HepG2 (cell line): Measurements from ENCODE around the gene JPH3. TPM values are rescaled to one million over a fixed set of nuclear protein-coding genes. Genes with fewer than 3 reads are reported as not detected.

ENCODE experiments used
- ATAC-seq: fragments of 200-7000 bp; cut with Tn5 transposase; 3 replicates; pipeline ENCODE4 v1.9.1; 2020; ENCODE audit warnings: mild to moderate bottlenecking, moderate library complexity
- BruUV-seq: library from RNA; stranded (reverse); fragments of 400-500 nt; replicated peaks from 2 replicates; lab custom pipeline; 2021; lab: Mats Ljungman, UMichigan
- CTCF ChIA-PET: fragments of 300-600 bp; formaldehyde crosslinking; extraction: SDS; loops from one replicate; lab custom pipeline; 2021; ENCODE audit warnings: low total read pairs, inconsistent platforms, low intra/inter-chr PET ratio; lab: Yijun Ruan, JAX
- POLR2A ChIA-PET: fragments of 350-600 bp; sonication (Branson Sonifier 250); formaldehyde crosslinking; loops from one replicate; lab custom pipeline; 2020; ENCODE audit warnings: antibody characterized with exemption, inconsistent platforms; lab: Yijun Ruan, JAX
- DNase-seq: peaks from one replicate; pipeline ENCODE4 v3.0.0-alpha.2; 2015; ENCODE audit warnings: low spot score
- FAIRE-seq: peaks from 3 replicates; lab custom pipeline; 2011; peaks lifted over from hg19 to GRCh38; lab: Jason Lieb, UNC
- H2AFZ ChIP-seq: one replicate; pipeline ENCODE4 v1.6.1; 2011; ENCODE audit warnings: low read length, inconsistent platforms
- H3K27ac ChIP-seq: fragments of 300-600 bp; 3 replicates; pipeline ENCODE4 v1.8.0; 2011; ENCODE audit warnings: mixed run types, mild to moderate bottlenecking, mixed read lengths, low read length, inconsistent platforms; ENCODE audit not compliant: insufficient read depth; ENCODE audit errors: extremely low read length
- H3K27me3 ChIP-seq, 2 experiments: fragments of 200-600 bp in 1 of 2; 2 replicates in 1 of 2; 3 replicates in 1 of 2; pipeline versions ENCODE4 v1.6.0 to v1.8.0; 2011; ENCODE audit warnings: low read length in 2 of 2, mild to moderate bottlenecking in 2 of 2, moderate library complexity in 2 of 2, inconsistent platforms in 1 of 2; ENCODE audit not compliant: insufficient read depth in 2 of 2, control insufficient read depth in 1 of 2
- H3K36me3 ChIP-seq, 2 experiments: fragments of 200-600 bp in 1 of 2; replicated peaks in 1 of 2; 2 replicates in 1 of 2; 3 replicates in 1 of 2; pipeline versions ENCODE4 v1.5.1 to v1.8.0; 2011; ENCODE audit warnings: low read length in 2 of 2, inconsistent platforms in 1 of 2; ENCODE audit not compliant: insufficient read depth in 2 of 2, control insufficient read depth in 1 of 2
- H3K4me1 ChIP-seq: 2 replicates; pipeline ENCODE4 v1.5.1; 2012; ENCODE audit warnings: low read length, inconsistent platforms; ENCODE audit not compliant: insufficient read depth
- H3K4me2 ChIP-seq: 2 replicates; pipeline ENCODE4 v1.6.0; 2011; ENCODE audit warnings: low read depth, low read length, inconsistent platforms
- H3K4me3 ChIP-seq, 3 experiments: fragments of 200-600 bp in 1 of 3; sonication (generic), shearing (Covaris generic) in 1 of 3; replicated peaks in 1 of 3; 2 replicates each; pipeline ENCODE4 v1.5.1; 2011 to 2016; ENCODE audit warnings: low read length in 3 of 3, inconsistent platforms in 2 of 3, low read depth in 2 of 3, mild to moderate bottlenecking in 2 of 3, control low read depth in 1 of 3, mixed read lengths in 1 of 3; ENCODE audit not compliant: insufficient read depth in 1 of 3
- H3K79me2 ChIP-seq: one replicate; pipeline ENCODE4 v1.6.1; 2011; ENCODE audit warnings: low read length, inconsistent platforms; ENCODE audit not compliant: insufficient read depth
- H3K9ac ChIP-seq: 2 replicates; pipeline ENCODE4 v1.6.0; 2011; ENCODE audit warnings: mild to moderate bottlenecking, low read depth, low read length, inconsistent platforms; ENCODE audit not compliant: insufficient read depth
- H3K9me3 ChIP-seq: 2 replicates; pipeline ENCODE4 v1.5.1; 2012; ENCODE audit warnings: mild to moderate bottlenecking, low read length
- H4K20me1 ChIP-seq: 2 replicates; pipeline ENCODE4 v1.6.0; 2011; ENCODE audit warnings: inconsistent platforms, mild to moderate bottlenecking, low read length, moderate library complexity; ENCODE audit not compliant: insufficient read depth
- AGO2 ChIP-seq: fragments of 200-400 bp; formaldehyde crosslinking; optimal IDR thresholded peaks from 2 replicates; pipeline ENCODE3; 2017; ENCODE audit warnings: mild to moderate bottlenecking, low read depth, low read length, moderate library complexity
- CEBPB ChIP-seq: IDR thresholded peaks from 2 replicates; pipeline ENCODE4 v1.6.1; 2011; ENCODE audit warnings: low read depth, low read length, improper control_type of control experiment, borderline replicate concordance
- FOSL1 ChIP-seq: sonication (generic); formaldehyde crosslinking; IDR thresholded peaks from 2 replicates; pipeline ENCODE4 v1.9.0; 2021; ENCODE audit warnings: missing genetic modification reagents, borderline replicate concordance
- FOXC1 ChIP-seq: sonication (generic); formaldehyde crosslinking; IDR thresholded peaks from 2 replicates; pipeline ENCODE4 v1.8.0; 2022; ENCODE audit warnings: mild to moderate bottlenecking, missing genetic modification reagents, borderline replicate concordance
- HOXA7 ChIP-seq: sonication (generic); formaldehyde crosslinking; IDR thresholded peaks from 2 replicates; pipeline ENCODE4 v1.8.1; 2022; ENCODE audit warnings: mild to moderate bottlenecking, missing genetic modification reagents, moderate library complexity
- KLF9 ChIP-seq: IDR thresholded peaks from 2 replicates; pipeline ENCODE4 v1.6.1; 2016; ENCODE audit warnings: low read depth
- PHB2 ChIP-seq: fragments of 450-650 bp; IDR thresholded peaks from 2 replicates; pipeline ENCODE4 v1.6.1; 2018; ENCODE audit not compliant: partially characterized antibody
- POLR2AphosphoS2 ChIP-seq: IDR thresholded peaks from 2 replicates; pipeline ENCODE4 v1.6.1; 2011; ENCODE audit warnings: low read depth, low read length, improper control_type of control experiment
- TRIM24 ChIP-seq: sonication (generic); formaldehyde crosslinking; IDR thresholded peaks from 2 replicates; pipeline ENCODE4 v1.8.0; 2022; ENCODE audit warnings: mild to moderate bottlenecking, missing genetic modification reagents
- WIZ ChIP-seq: sonication (generic); formaldehyde crosslinking; IDR thresholded peaks from 2 replicates; pipeline ENCODE4 v1.5.1; 2020; ENCODE audit warnings: mild to moderate bottlenecking, missing genetic modification reagents
- YEATS2 ChIP-seq: sonication (generic); formaldehyde crosslinking; IDR thresholded peaks from 2 replicates; pipeline ENCODE4 v1.4.0; 2020; ENCODE audit warnings: missing genetic modification reagents, borderline replicate concordance
- ZBTB21 ChIP-seq: sonication (generic); formaldehyde crosslinking; IDR thresholded peaks from 2 replicates; pipeline ENCODE4 v1.4.0; 2020; ENCODE audit warnings: missing genetic modification reagents
- ZNF251 ChIP-seq: sonication (generic); formaldehyde crosslinking; IDR thresholded peaks from 2 replicates; pipeline ENCODE4 v1.9.0; 2021; ENCODE audit warnings: mild to moderate bottlenecking, missing genetic modification reagents
- ZNF687 ChIP-seq: sonication (generic); formaldehyde crosslinking; IDR thresholded peaks from 2 replicates; pipeline ENCODE4 v1.5.1; 2020; ENCODE audit warnings: mild to moderate bottlenecking, missing genetic modification reagents, moderate library complexity
- ZSCAN31 ChIP-seq: sonication (generic); formaldehyde crosslinking; IDR thresholded peaks from 2 replicates; pipeline ENCODE4 v1.5.0; 2020; ENCODE audit warnings: low read depth, mild to moderate bottlenecking, missing genetic modification reagents
- WGBS: methylation state at CpG from one replicate; pipeline ENCODE4 v1.1.6; 2017; ENCODE audit warnings: low lambda C conversion rate; 5-methylcytosine and 5-hydroxymethylcytosine counted together
- in situ Hi-C: cut with HindIII; loops from 2 replicates; pipeline ENCODE4 v1.10.0; 2017; ENCODE audit warnings: low pct_unique_long_range_greater_than_20kb; ENCODE audit not compliant: extremely low pct_ligation_motif_present
- intact Hi-C: fragments of 100-400 bp; cut with micrococcal nuclease; formaldehyde crosslinking; loops from one replicate; pipeline ENCODE4 v1.10.0; 2022; ENCODE audit not compliant: unreplicated experiment
- polyA plus RNA-seq, 8 experiments: library from polyadenylated mRNA; depleted of rRNA in 3 of 8; stranded (reverse) in 7 of 8; unstranded in 1 of 8; fragments of >200 nt; fragmentation: Illumina TruSeq in 4 of 8; extraction: Trizol in 4 of 8; gene quantifications; 2 replicates each; pipeline versions ENCODE4 v1.2.1 to v1.2.3, GENCODE V29; 2011 to 2016; ENCODE audit warnings: low read depth in 4 of 8, missing spikeins in 1 of 8, mixed read lengths in 1 of 8; ENCODE audit not compliant: insufficient read depth in 1 of 8
- total RNA-seq, 5 experiments: library from RNA; depleted of rRNA; stranded (reverse); fragments of >200 nt; fragmentation: Illumina TruSeq; extraction: Trizol; gene quantifications; 2 replicates each; pipeline ENCODE4 v1.2.3, GENCODE V29; 2016; ENCODE audit warnings: low read depth in 1 of 5
- TF ChIP-seq, protein P1 (sequence below): IDR thresholded peaks from 2 replicates; pipeline ENCODE4 v1.6.1; 2012; ENCODE audit warnings: low read length, improper control_type of control experiment

Gene JPH3
- total and polyA plus RNA-seq, 2 of the 13 experiments (the other 11 are each of a cell fraction or from before 2014, with no cell fraction given), result not detected

- BruUV-seq, result no TSS peak
- Histone ChIP-seq H3K9ac (no peak overlapping the region), H2AFZ (no peak overlapping the region), H3K4me2 (no peak overlapping the region), H3K27ac (no peak overlapping the region), H4K20me1 (peaks cover 9% of the 10 kb centered on the region; the same call in 1 of the 2 replicates), H3K4me3 (no peak overlapping the region), H3K4me1 (no peaks in the 10 kb centered on the region), H3K36me3 (no peaks in the 10 kb centered on the region), H3K9me3 (no peaks in the 10 kb centered on the region), H3K27me3 (peaks cover 21 to 94% of the 10 kb centered on the region in 2 experiments), H3K79me2 (no peaks in the 10 kb centered on the region)
- ATAC-seq (no peak; the same call in 1 of the 3 replicates), FAIRE-seq (no peak), DNase-seq (no peak)
- CTCF ChIA-PET, result no interaction called here
- POLR2A ChIA-PET, result no interaction called here
- WGBS, result 22% methylated on average over 11 of the region's 31 CpGs
- TF ChIP-seq CEBPB, result no peak
- TF ChIP-seq YEATS2 (CRISPR knock-in tag), result no peak
- TF ChIP-seq, protein P1, sequence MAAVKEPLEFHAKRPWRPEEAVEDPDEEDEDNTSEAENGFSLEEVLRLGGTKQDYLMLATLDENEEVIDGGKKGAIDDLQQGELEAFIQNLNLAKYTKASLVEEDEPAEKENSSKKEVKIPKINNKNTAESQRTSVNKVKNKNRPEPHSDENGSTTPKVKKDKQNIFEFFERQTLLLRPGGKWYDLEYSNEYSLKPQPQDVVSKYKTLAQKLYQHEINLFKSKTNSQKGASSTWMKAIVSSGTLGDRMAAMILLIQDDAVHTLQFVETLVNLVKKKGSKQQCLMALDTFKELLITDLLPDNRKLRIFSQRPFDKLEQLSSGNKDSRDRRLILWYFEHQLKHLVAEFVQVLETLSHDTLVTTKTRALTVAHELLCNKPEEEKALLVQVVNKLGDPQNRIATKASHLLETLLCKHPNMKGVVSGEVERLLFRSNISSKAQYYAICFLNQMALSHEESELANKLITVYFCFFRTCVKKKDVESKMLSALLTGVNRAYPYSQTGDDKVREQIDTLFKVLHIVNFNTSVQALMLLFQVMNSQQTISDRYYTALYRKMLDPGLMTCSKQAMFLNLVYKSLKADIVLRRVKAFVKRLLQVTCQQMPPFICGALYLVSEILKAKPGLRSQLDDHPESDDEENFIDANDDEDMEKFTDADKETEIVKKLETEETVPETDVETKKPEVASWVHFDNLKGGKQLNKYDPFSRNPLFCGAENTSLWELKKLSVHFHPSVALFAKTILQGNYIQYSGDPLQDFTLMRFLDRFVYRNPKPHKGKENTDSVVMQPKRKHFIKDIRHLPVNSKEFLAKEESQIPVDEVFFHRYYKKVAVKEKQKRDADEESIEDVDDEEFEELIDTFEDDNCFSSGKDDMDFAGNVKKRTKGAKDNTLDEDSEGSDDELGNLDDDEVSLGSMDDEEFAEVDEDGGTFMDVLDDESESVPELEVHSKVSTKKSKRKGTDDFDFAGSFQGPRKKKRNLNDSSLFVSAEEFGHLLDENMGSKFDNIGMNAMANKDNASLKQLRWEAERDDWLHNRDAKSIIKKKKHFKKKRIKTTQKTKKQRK, result no peak
- TF ChIP-seq HOXA7 (CRISPR knock-in tag), result no peak
- TF ChIP-seq KLF9 (CRISPR knock-in tag), result no peak
- TF ChIP-seq ZNF687, result 0 out of 2 replicates have a peak, but pooled peaks have one; percentile 7
- no peak for TF ChIP-seq PHB2
- TF ChIP-seq FOXC1 (CRISPR knock-in tag), result no peak
- TF ChIP-seq ZSCAN31, result no peak
- TF ChIP-seq ZBTB21 (CRISPR knock-in tag), result no peak
- no peak for TF ChIP-seq POLR2AphosphoS2
- TF ChIP-seq ZNF251 (CRISPR knock-in tag), result no peak
- TF ChIP-seq AGO2, result peak; percentile 23
- no peak for TF ChIP-seq TRIM24 (CRISPR knock-in tag)
- no peak for TF ChIP-seq WIZ
- TF ChIP-seq FOSL1 (CRISPR knock-in tag), result no peak
- in situ Hi-C loops (no loop called here), intact Hi-C loops (no loop called here)
Observed at GRCh38 chr16:87687126-87687910, 85.0 kb downstream of the JPH3 start.
